K562 (cell line): ENCODE measurements around the gene ARHGEF26.

Source experiments
- NFRKB ChIP-seq: fragments of 450-650 bp; IDR thresholded peaks from 2 replicates; pipeline ENCODE4 v1.6.1; 2016; ENCODE audit warnings: low read depth
- PKNOX1 ChIP-seq: fragments of 450-650 bp; IDR thresholded peaks from 2 replicates; pipeline ENCODE4 v1.6.1; 2016
- POLR2A ChIP-seq: fragments of 450-650 bp; conservative IDR thresholded peaks from 2 replicates; pipeline ENCODE4 v1.6.1; 2016
- TCF3 ChIP-seq: sonication (generic); formaldehyde crosslinking; IDR thresholded peaks from 2 replicates; pipeline ENCODE4 v1.4.0; 2020; ENCODE audit warnings: mild to moderate bottlenecking, missing genetic modification reagents
- TSC22D4 ChIP-seq: fragments of 450-650 bp; IDR thresholded peaks from 2 replicates; pipeline ENCODE4 v1.6.1; 2016; ENCODE audit warnings: missing genetic modification characterization, missing biosample characterization, control low read depth
- XRCC5 ChIP-seq: fragments of 200-400 bp; formaldehyde crosslinking; IDR thresholded peaks from 2 replicates; pipeline ENCODE4 v1.6.1; 2017; ENCODE audit warnings: low read depth, mild to moderate bottlenecking, low read length
- ZNF274 ChIP-seq: IDR thresholded peaks from 2 replicates; pipeline ENCODE4 v1.6.1; 2011; ENCODE audit warnings: low read depth, mild to moderate bottlenecking, low read length, moderate library complexity, borderline replicate concordance
- ZNF316 ChIP-seq: fragments of 450-650 bp; IDR thresholded peaks from 2 replicates; pipeline ENCODE4 v1.6.1; 2016
- ZNF655 ChIP-seq: fragments of 250-450 bp; sonication (Bioruptor Pico); IDR thresholded peaks from 2 replicates; pipeline ENCODE4 v1.5.0; 2021

GRCh38 chr3:154144825-154145465 lies 23.8 kb downstream of the ARHGEF26 start:
- TF ChIP-seq ZNF655 (CRISPR knock-in tag): no peak
- no peak for TF ChIP-seq XRCC5
- no peak for TF ChIP-seq POLR2A
- no peak for TF ChIP-seq ZNF274
- TF ChIP-seq ZNF316: no peak
- no peak for TF ChIP-seq TCF3
- TF ChIP-seq TSC22D4: no peak
- TF ChIP-seq NFRKB: no peak
- no peak for TF ChIP-seq PKNOX1
